Astrocyte of the cerebellum (primary cell): ENCODE results near the gene MGRN1.

Source experiments
- DNase-seq: peaks from one replicate; pipeline ENCODE4 v3.0.0-alpha.2; 2011; ENCODE audit warnings: low read depth
- H3K4me3 ChIP-seq: 2 replicates; pipeline ENCODE4 v1.5.1; 2011; ENCODE audit warnings: mild to moderate bottlenecking, low read depth, low read length, moderate library complexity
- in situ Hi-C: cut with HindIII; loops from 2 replicates; pipeline ENCODE4 v1.10.0; 2017; ENCODE audit warnings: low sequenced_read_pairs
- TF ChIP-seq, protein P1 (sequence below): IDR thresholded peaks from 2 replicates; pipeline ENCODE4 v1.5.1; 2012; ENCODE audit warnings: low read length, low read depth, moderate library complexity, mild to moderate bottlenecking; ENCODE audit errors: missing control alignments

Gene MGRN1

DNA sequence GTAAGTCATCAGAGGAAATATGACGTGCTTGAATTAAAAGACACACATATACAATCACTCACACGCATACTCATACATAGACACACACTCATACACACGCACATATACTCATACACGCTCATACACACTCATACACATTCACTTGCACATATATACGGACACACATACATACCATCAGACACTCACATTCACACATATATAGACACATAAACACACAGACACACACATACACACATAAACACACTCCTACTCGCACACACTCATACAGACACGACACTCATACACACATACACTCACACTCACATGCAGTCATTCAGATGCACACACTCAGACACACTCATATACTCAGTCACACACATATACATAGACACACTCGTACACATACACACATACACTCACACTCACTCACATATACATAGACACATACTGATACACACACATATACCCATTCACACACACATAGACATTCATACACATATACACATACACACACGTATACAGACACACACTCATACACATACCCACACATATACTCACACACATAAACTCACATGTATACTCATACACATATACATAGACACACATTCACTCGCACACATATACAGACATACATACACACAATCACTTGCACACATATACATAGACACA is 43.8 kb downstream of the MGRN1 start:
- TF ChIP-seq, protein P1, sequence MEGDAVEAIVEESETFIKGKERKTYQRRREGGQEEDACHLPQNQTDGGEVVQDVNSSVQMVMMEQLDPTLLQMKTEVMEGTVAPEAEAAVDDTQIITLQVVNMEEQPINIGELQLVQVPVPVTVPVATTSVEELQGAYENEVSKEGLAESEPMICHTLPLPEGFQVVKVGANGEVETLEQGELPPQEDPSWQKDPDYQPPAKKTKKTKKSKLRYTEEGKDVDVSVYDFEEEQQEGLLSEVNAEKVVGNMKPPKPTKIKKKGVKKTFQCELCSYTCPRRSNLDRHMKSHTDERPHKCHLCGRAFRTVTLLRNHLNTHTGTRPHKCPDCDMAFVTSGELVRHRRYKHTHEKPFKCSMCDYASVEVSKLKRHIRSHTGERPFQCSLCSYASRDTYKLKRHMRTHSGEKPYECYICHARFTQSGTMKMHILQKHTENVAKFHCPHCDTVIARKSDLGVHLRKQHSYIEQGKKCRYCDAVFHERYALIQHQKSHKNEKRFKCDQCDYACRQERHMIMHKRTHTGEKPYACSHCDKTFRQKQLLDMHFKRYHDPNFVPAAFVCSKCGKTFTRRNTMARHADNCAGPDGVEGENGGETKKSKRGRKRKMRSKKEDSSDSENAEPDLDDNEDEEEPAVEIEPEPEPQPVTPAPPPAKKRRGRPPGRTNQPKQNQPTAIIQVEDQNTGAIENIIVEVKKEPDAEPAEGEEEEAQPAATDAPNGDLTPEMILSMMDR = no peak
- DNase-seq = no peak
- in situ Hi-C loops = no loop called here
- H3K4me3 ChIP-seq = no peak overlapping the region

DNA sequence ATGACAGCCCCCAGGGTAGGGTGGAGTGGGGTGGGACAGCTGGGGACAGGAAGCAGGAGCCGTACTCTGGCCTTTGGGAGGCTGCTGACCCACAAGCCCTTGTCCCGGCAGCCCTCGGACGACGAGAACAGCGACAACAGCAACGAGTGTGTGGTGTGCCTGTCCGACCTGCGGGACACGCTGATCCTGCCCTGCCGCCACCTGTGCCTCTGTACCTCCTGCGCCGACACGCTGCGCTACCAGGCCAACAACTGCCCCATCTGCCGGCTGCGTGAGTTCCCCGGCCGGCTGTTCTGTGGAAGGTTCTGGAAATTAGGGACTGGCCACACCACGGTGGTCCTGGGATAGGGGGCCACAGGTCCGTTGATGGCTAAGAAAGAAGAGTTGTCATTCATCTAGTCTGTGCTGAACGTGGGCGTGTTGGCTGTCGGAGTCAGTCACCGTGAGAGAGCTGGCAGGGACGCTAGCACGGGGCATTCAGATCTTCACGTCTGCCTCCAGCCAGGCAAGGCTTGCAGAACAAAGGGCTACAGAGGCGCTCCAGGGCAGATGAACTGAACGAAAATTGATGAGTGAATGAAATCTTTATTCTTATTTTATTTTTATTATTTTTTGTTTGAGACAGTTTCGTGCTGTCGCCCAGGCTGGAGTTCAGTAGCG is 48.9 kb downstream of the MGRN1 start:
- TF ChIP-seq, protein P1 = no peak
- H3K4me3 ChIP-seq = no peak overlapping the region
- in situ Hi-C loops = no loop called here
- no peak for DNase-seq

DNA sequence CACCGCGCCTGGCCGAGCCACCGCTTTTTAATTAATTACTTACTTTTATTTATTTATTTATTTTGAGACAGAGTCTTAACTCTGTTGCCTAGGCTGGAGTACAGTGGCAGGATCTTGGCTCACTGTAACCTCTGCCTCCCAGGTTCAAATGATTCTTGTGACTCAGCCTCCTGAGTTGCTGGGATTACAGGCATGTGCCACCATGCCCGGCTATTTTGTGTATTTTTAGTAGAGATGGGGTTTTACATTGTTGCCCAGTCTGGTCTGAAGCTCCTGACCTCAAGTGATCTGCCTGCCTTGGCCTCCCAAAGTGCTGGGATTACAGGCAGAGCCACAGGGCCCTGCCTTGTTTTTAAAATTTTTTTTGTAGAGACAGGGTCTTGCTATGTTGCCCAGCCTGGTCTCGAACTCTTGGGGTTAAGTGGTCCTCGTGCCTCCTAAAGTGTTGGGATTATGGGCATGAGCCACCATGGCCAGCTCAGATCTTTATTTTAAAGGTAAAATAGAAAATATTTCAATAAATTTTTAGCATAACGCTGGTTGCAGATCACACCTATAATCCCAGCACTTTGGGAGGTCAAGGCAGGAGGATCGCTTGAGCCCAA is 50.4 kb downstream of the MGRN1 start:
- no peak for DNase-seq
- in situ Hi-C loops = no loop called here
- H3K4me3 ChIP-seq = no peak overlapping the region
- TF ChIP-seq, protein P1 = no peak

DNA sequence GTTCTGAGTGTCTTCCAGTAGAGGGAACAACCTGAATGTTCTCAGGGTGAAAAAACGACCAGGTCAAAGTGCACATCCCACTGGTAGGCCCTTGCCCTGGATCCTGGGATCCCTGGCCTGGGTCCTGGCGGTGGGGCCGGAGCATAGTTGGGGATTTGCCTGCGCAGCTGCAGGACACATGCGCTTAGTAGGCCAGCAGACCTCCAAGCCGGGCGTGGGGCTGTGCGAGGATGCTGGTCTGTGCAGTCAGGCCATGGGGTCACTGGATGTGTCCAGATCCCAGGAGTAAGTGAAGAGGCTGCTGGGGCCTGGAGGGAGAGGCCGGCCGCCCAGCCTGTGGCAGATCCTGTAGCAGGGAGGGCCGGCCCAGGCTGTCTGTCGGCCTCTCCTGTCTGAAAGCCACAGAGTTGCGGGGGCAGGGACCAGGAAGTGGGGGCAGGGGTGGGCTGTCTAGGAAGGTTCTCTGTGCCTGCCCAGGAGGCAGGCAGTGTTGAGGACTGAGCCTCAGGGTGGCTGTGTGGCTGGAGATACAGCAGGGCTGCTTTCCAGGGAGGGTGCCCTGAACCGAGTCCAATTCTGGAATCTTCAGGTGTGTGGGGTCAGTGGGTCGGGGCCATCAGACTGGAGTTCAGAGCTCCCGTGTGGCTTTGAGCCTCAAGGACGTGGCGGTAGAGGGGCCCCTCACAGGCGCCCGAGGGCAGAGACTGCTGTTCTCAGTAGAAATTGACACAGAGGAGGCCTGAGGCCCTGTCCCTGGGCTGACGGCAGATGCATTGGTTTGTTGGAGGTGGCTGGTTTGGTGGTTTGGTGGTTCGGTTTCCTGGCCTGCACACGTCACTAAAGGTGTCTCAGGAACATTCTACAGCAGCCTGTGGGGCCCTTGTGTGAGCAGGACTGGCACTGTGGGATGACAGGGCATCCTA is 51.5 kb downstream of the MGRN1 start:
- in situ Hi-C loops = no loop called here
- DNase-seq = no peak
- TF ChIP-seq, protein P1 = no peak
- H3K4me3 ChIP-seq = no peak overlapping the region

DNA sequence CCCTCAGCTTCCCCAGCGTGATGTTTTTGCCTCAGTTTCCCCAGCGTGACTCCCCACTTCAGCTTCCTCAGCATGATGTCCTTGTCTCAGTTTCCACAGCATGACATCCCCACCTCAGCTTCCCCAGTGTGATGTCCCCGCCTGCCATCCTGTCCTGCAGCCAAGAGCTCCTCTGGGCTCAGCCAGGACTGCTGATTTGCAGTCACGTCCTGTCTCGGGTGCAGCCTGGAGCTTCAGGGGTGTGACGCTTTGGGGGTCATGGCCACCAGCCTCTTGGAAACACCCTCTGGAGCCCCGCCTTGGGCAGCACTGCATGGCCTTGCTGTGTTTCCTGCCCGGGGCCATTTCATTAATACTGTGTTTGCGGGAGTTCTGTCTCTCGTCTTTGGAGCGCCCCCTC is 52.2 kb downstream of the MGRN1 start:
- TF ChIP-seq, protein P1 = no peak
- no peak overlapping the region for H3K4me3 ChIP-seq
- in situ Hi-C loops = no loop called here
- DNase-seq = no peak

DNA sequence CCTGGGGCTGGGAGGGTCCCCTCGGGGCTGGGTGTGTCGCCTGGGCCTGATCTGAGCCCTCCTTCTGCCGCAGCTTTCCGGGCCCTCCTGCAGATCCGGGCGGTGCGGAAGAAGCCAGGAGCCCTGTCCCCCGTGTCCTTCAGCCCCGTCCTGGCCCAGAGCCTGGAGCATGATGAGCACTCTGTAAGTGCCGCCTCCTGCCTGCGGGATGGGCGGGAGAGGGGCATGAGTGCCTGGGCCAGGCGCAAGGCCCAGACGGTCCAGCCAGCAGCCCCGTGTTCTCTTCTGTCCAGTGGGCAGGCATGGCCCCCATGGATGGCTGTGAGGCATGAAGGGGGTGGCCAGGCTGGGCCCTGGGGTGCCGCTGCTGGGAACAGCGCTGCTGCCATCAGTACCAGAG is 52.8 kb downstream of the MGRN1 start:
- no peak for DNase-seq
- TF ChIP-seq, protein P1 = no peak
- H3K4me3 ChIP-seq = no peak overlapping the region
- in situ Hi-C loops = no loop called here
